Globus pallidus (tissue), 1 donor: ENCODE measurements around the gene RTN4RL2.
"Not testable (repeated sequence)": the region's sequence is repeated elsewhere in the genome, so short reads cannot be mapped to it uniquely, and the experiment has no call there.

ENCODE experiments used
- DNase-seq: peaks from one replicate; pipeline ENCODE4 v3.0.0-alpha.2; 2015; ENCODE audit warnings: low spot score

RTN4RL2 gene

DNA sequence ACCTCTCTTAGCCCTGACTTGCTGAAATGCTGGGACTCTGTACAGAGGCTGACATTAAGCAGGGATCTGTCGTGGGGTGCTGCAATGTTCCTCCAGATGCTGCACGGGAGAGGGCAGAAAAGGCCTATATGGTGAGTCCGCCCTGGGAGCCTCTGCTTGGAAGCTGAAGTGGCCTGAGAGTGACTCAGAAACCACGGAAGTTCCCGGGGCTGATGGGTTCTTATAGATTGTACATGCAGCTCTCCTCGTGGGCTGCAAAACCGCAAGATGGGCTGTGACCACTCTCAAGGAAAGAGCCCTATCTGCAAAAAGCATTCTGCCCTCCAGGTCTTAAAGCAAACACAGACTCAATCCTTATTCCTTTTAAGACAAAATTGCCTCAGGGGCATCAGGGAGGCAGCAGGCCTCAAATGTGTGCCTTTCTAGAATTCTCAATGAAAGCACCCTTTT is 27.6 kb upstream of the RTN4RL2 start:
- DNase-seq = no peak

DNA sequence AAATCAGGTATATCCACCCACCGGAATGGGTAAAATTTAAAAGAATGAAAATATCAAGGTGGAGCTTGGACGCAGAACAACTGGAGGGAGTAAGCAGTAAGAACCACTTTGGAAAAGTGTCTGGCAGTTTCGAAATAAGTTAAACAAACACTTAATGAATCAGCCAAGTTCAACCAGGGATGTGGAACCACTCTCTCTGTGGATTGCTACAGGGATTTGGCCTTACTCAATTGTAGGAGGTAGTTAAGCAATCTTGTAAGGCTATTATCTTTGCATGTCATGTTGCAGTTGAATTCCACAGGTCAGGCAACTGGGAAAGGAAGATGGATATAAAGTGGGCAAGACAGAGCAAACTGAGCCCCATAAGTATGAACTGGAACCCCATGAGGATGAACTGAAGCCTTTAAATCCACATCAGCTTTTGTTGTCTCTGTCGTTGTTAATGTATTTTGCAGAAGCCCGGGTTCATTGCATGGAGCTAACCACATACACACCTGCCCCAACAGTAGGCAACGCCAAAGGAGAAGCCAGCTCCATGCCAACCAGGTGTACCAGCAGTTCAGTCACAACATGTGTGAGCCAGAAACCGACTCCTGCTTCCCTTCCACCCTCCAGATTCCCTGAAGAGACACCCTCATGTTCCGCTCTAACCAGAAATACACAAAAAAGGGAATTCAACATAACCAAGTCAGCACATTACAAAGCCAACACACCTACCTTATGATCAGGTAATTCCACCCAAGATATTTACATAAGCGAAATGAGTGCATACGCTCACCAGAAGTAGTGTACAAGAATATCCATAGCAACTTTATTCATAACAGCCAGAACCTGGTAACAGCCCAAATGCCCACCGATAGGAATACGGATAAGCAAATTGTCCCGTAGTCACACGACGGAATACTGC is 25.4 kb upstream of the RTN4RL2 start:
- DNase-seq = no peak

GRCh38 chr11:57436031-57436430 is 24.3 kb upstream of the RTN4RL2 start:
- no peak for DNase-seq

DNA sequence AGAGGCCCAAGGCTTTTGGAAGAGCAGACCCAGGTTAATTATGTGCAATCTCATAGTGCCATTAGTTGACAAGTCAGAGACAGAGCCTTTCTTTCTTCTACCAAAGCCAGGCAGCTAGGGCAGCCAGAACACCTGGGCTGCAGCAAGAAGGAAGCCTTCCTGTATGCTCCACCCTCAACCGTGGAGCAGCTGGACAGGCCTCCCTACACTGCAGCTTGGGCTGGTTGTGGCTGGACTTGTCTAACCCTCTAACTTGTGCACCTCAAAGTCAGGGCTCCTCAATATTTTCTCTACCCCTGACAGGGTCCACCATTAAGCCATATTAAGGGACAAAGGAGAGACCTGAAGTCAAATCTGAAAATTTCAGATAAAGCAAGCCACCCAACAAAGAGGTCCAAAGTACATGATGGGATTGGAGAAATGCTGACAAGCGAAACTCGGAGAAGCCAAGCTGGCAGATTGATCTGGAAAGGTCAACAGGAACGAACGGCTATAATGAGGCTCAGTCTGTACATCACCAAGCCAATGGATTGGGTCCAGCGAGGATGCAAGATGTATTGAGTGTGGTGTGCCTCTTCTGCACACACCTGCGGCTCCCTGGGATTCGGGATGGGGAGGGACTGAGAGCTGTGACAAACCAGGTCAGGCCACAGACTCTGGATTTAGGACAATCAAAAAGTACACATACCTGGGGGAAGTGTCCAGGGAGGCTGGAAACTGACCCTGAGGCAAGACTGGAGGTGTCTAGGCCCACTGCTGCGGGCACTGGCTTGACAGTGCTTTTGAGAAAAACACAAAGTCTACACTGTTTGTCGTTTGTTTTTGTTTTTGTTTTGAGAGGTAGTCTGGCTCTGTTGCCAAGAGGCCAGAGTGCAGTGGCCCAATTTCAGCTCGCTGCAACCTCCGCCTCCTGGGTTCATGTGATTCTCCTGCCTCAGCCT is 21.7 kb upstream of the RTN4RL2 start:
- DNase-seq = no peak

GRCh38 chr11:57439786-57440185 is 20.5 kb upstream of the RTN4RL2 start:
- no peak for DNase-seq

GRCh38 chr11:57440744-57441414 is 19.4 kb upstream of the RTN4RL2 start:
- no peak for DNase-seq

DNA sequence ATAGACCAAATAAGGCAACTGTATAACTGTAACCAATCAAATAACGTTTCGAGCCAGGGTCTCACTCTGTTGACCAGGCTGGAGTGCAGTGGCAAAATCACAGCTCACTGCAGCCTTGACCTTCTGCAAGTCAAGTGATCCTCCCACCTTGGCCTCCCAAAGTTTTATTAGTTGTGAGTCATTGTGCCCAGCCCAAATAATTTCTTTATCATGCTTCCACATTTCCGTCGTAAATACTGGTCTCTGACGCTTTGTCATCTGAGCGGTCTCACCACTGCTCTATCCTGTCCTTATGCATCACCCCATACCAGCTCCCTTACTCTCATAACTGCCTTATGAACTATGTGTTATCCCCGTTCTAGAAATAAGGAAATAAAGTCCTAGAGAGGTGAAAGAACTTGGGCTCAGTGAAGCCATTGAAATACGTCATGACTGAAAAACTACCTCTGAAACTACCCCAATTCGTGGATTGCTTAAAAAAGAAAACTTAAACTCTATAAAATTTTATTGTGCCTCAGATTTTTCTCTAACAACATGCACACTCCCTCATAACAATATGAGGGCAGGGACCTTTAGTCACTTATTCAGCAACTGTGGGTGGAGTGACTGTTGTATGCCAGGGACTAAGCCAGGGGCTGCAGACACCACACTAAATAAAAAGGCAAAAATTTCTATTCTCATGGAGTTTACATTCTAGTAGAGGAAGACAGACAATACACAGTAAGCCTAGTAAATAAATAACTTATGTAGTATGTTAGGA is 15.8 kb upstream of the RTN4RL2 start:
- DNase-seq = no peak

DNA sequence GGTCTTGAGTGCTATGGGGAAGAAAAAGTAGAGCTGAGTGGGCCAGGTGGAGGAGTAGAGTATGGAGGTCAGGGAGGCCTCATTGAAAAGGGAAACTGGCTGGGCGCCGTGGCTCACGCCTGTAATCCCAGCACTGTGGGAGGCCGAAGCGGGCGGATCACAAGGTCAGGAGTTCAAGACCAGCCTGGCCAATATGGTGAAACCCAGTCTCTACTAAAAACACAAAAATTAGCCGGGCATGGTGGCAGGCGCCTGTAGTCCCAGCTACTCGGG is 15.3 kb upstream of the RTN4RL2 start:
- DNase-seq = not testable (repeated sequence)

DNA sequence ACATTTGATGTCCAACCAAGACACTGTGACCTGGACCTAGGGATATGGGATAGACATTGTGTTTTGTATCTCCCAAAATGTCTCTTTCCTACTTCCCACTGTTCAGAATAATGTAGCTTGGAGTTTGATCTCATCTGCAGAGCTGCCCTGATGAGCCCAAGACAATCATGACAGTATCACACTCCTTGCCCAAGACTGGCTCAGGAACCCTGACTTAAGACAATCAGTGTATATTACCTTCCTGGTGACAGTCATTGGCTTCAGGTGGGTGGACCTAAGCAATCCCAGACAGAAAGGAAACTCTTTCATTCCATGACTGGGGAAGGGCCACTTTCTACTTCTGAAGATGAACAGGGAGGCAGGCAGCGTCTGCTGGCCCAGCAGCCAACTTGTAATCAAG is 14.3 kb upstream of the RTN4RL2 start:
- no peak for DNase-seq

GRCh38 chr11:57453543-57454177 is 6.7 kb upstream of the RTN4RL2 start:
- DNase-seq = no peak

GRCh38 chr11:57456960-57457642 is 3.2 kb upstream of the RTN4RL2 start:
- peak; percentile 81 for DNase-seq

- DNase-seq = no peak
These were observed 2.7 kb upstream of the RTN4RL2 start for GRCh38 chr11:57457643-57458023.

DNA sequence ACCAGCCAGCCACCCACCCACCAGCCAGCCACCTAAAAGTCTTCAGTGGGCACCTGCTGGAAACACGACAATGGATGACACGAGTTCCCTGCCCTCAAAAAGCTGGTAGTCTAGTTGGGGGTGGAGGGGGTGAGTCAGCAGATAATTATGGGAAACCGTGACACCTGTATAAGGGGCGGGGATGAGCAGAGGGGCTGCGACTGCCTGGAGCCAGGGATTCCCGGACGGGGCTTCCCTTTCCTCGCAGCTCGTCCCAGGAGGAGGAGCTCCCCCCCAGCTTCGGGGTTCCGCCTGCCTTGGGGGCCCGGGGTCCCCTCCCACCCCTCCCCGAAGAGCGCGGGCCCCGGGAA is 2.3 kb upstream of the RTN4RL2 start:
- DNase-seq = no peak

DNA sequence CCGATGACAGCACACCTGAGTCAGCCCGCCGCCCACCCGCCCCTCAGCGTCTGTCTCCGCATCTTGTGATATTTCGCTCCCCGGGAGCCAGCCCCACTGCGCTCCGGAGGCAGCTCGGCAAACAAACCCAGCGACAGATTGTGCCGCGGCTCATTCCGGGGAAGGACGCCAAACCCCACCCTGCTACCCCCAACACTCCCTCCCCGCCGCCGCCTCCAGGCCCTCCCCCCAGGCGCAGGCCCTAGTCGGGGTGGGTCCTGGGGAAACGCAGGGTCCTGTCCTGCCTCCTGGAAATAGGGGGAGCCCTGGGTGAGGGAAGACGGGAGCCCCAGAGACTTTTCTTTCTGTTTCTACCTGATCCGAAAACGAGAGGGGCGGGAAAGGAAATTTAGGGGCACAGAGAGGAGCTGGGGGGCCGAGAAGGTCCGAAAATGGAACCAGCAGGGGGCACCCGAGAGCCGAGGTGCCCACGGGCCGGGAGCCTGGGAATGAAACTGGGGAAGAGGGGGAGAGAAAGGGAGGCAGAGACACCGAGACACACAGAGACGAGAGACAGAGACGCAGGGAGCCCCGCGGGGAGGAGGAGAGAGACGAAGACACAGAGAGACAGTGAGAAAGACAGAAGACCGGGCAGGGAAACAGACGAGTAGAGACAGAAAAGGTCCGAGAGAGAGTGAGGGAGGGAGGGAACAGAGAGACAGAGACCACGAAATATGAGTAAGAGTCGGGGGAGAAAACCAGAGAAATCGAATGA is 1.7 kb upstream of the RTN4RL2 start:
- no peak for DNase-seq

DNA sequence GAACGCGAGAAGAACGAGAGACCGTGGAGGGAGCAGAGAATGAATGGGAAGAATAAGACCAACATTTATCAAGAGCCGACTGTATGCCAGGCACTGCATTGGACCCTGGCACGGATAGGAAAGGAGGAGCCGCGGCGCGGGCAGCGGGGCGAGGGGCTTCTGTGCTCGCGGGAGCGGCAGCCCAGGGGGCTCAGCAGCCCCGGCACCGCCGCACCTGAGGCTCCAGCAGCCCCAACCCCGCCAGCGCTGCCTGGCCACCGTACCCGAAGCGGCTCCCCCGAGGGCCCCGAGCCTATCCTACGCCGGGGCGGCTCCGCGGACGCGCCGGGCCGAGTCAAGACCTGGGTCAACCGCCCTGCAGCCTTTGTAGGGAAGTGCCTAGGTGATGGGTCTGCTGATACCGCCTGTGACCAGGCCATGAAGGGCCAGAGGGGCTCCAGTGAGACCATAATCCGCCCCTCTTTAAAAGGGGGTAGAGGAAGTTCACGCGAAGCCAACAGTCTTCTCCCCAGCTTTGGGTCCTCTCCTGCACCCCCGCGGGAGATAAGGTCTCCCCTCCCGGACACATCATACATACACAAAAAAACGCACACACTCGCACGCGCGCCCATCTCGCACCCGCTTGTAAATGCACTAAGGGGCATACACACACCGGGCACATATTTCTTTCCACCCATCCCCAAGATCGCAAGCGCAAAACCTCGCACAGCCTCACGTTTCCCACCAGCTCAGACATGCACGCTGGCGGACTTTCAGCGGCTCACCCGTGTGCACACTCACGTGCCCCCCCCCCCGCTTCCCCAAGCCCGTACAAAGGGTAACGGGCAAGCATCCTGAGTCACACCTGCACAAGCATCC is 935 bp upstream of the RTN4RL2 start:
- DNase-seq = no peak

DNA sequence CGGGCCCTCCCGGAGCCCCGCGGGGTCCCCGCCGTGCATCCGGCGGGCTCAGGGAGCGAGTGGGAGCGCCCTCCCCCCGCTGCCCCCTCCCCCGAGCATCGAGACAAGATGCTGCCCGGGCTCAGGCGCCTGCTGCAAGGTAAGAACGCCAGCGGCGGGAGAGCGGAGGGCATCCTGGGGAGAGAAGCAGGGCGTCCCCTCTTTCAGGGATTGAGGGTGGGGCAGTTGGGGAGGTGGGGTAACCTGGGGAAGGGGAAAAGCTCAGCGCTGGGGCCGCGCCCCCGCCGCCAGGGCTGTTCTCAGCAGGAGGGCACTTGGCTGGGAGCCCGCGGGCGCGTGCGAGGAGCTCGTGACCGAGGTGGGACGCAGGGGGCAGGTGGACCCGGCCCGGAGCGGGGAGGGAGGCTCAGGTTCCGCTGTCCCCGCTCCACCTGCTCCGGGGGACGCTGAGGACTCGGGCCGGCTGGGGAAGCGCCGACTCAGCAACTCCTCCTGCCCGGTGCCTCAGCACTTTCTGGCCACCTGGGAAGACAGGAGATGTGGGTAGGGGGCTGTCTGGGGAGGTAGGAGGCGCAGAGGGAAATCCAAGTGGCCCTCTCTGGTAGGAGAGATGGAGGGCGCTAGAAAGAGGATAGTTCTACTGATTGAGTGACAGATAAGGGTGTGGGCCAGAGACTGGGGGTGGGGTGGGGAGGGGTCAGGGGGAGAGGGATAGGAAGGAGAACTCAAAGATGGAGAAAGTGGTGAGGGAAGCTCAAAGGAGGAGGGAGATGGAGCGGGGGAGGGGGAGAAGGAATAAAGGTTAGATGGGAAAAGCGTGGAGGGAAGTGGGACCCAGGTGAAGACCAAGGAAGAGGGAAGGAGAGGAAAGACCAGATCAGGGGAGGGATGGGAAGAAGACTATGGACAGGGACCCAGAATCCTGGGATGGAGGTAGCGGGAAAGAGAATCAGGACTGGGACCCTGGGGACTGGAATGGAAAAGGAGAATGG is 726 bp downstream of the RTN4RL2 start:
- no peak for DNase-seq

- DNase-seq = no peak
These were observed 1.6 kb downstream of the RTN4RL2 start for GRCh38 chr11:57461841-57462489.
